OCI-LY7 (cell line): ENCODE measurements around the gene EXTL1.

Source experiments
- EZH2phosphoT487 ChIP-seq: fragments of 200-600 bp; sonication (generic); IDR thresholded peaks from 2 replicates; pipeline ENCODE4 v1.6.1; 2018; ENCODE audit warnings: low read depth, borderline replicate concordance, mild to moderate bottlenecking, mixed run types, antibody characterized with exemption, low read length, moderate library complexity, mixed read lengths
- TF ChIP-seq, protein P1 (sequence below): fragments of 200-600 bp; sonication (generic); conservative IDR thresholded peaks from 2 replicates; pipeline ENCODE4 v1.5.1; 2014; ENCODE audit warnings: mild to moderate bottlenecking, antibody characterized with exemption, low read length, moderate library complexity, mixed read lengths

DNA sequence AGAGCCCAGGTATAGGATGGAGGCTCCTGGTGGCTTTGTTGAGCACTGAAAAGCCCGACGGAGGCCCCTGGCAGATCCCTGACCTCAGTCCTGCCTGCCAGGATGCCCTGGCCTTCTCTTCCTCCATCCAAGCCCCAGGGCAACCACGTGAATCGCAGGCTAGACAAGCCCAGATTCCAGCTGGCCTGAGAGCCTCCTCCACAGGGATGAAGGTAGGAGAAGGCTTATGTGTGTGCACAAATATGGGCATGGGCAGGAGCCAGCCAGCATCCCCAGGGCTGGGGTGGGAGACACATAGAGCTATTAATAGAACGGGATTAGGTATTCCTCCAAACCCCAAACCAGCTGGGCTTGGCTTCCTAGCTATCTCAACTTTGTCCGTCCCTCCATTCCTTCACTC lies 4.0 kb upstream of the EXTL1 start:
- TF ChIP-seq, protein P1, sequence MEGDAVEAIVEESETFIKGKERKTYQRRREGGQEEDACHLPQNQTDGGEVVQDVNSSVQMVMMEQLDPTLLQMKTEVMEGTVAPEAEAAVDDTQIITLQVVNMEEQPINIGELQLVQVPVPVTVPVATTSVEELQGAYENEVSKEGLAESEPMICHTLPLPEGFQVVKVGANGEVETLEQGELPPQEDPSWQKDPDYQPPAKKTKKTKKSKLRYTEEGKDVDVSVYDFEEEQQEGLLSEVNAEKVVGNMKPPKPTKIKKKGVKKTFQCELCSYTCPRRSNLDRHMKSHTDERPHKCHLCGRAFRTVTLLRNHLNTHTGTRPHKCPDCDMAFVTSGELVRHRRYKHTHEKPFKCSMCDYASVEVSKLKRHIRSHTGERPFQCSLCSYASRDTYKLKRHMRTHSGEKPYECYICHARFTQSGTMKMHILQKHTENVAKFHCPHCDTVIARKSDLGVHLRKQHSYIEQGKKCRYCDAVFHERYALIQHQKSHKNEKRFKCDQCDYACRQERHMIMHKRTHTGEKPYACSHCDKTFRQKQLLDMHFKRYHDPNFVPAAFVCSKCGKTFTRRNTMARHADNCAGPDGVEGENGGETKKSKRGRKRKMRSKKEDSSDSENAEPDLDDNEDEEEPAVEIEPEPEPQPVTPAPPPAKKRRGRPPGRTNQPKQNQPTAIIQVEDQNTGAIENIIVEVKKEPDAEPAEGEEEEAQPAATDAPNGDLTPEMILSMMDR = no peak
- no peak for TF ChIP-seq EZH2phosphoT487
